Activated CD4-positive, alpha-beta T cell treated with anti-CD3 and anti-CD28 coated beads, Interleukin-2, amount 50 U/mL, for 4 hours (primary cell): Measurements from ENCODE around the gene CAMK1D.
"Not testable (repeated sequence)": the region's sequence is repeated elsewhere in the genome, so short reads cannot be mapped to it uniquely, and the experiment has no call there.

ENCODE experiments used
- DNase-seq, 2 experiments: peaks; one replicate each; pipeline ENCODE4 v3.0.0-alpha.2; 2020

Gene CAMK1D

GRCh38 chr10:12341526-12341925 is 7.8 kb upstream of the CAMK1D start:
- DNase-seq, result no peak

DNA sequence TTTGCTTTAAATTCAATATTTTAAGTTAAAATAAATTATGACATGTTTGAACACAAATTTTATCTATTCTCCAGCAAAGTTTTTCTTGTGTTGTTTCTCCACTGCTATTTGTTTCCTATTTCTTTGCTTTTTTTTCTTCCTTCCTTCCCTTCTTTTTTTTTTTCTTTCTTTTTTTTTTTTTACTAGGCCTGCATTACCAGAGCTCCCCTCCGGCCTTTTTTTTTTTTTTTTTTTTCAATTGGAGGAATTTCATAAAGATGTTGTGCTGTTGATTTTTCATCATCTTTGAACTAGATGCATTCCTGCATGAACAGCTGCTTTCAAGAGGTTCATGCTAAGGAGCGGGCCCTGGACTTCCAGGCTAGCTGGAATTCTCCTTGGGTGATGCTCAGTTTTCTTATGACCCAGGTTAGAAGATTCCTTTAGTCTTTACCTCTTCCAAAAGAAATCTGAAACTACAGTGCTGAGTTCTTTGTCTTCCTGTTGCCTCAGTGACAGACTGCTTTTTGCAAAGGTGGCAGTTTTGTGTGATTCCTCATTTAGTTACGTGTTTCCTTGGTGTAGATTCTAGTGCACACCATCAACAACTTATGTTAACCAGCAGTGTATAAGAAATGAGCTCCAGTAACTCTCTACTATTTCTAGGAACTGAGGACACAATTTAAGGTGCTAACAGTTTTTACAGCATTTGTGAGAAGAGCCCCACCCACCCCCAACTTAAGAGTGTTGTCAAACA is 4.8 kb upstream of the CAMK1D start:
- no peak for DNase-seq

GRCh38 chr10:12346707-12347106 is 2.6 kb upstream of the CAMK1D start:
- DNase-seq, result no peak

- no peak for DNase-seq
These were observed 965 bp upstream of the CAMK1D start for GRCh38 chr10:12348294-12348869.

DNA sequence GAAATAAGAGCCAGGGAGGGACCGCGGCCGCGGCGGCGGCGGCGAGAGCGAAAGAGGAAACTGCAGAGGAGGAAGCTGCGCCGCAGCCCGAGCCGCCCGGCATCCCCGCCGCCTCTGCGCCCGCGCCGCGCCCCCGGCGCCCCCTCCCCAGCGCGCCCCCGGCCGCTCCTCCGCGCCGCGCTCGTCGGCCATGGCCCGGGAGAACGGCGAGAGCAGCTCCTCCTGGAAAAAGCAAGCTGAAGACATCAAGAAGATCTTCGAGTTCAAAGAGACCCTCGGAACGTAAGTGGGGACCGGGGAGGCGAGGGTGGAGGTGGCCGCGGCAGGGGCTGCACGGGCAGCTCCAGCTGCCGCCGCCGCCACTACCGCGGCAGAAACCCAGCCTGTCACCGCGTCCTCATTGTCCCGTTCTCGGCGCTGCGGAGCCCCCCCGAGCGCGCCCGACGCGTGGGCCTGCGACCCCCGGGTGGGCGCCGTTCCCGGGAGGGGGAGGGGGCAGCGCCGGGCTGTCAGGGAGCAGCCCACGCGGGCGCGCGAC is 351 bp downstream of the CAMK1D start:
- DNase-seq, result no peak

DNA sequence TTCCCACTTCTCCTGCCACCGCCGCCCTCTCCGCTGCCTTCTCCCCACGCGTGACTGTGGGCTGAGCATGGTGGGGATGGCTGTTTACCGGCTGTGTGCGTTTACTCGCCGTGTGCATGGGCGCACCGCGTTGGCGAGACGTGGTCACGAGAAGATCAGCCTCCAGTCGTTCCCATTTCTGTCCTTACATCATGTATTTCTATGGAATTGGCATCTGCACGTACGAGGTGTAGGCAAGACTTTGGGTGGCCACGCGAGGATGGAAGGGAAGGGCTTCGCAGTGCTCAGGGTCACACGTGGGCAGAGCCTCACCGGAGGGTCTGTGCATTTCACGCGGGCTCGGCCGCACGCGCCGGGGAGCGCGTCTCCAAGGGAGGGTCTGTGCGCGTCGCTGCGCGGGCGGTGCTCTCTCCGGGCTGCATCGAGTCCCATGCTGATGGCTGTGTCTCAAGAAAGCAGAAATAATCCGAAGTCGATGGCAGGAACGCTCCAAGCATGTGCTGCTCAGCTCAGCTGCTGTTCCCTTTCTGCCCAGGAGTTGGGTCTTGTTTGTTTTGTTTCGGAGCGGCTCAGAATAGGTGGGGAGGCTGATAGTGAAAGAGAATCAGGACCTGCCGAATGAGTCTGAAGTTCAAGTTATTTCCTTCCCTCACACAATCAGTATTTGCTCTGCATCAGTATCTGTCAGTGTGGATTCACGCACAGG is 973 bp downstream of the CAMK1D start:
- peak; percentile 37 to 45 for DNase-seq

- DNase-seq, result no peak
These were observed 1.6 kb downstream of the CAMK1D start for GRCh38 chr10:12350925-12351324.

- DNase-seq, result no peak
These were observed 2.1 kb downstream of the CAMK1D start for GRCh38 chr10:12351447-12351846.

DNA sequence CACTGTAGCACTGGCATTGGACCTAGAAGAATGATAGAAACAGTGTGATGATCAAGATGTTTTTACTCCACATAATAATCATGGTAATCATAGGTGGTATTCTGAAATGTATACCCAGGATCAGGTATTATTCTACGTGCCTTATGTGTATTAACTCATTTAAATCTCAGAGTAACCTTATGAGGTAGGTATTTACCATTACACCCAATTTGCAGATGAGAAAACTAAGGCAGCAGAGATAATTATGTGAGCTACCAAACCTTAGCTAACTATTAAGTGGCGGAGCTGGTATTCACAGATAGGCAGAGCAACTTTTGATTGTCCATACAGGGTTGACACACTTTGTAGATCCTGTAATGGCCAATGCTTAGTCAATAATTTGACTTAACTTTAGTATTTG is 2.5 kb downstream of the CAMK1D start:
- no peak for DNase-seq

GRCh38 chr10:12353399-12354242 is 4.3 kb downstream of the CAMK1D start:
- no peak for DNase-seq

- DNase-seq, result not testable (repeated sequence)
These were observed 5.3 kb downstream of the CAMK1D start for GRCh38 chr10:12354696-12355095.

DNA sequence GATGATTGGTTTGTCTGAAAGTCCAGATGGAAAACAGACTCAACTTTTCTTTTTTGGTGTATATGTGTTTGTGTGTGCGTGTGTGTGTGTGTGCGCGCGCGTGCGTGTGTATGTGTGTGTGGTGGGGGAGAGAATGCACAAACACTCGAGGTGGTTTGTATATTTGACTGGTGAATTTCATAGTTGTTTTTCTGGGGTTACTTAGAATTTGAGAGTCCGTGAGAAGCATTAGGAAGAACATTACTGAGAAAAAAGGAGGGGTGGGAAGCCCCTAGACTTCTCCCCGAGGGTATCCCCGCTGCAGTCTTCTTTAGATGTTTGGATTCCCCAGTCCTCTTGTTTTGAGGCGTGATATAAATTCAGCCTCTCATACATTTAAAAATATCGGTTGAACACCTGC is 6.0 kb downstream of the CAMK1D start:
- DNase-seq, result no peak

- DNase-seq, result no peak
These were observed 8.3 kb downstream of the CAMK1D start for GRCh38 chr10:12357525-12358151.

DNA sequence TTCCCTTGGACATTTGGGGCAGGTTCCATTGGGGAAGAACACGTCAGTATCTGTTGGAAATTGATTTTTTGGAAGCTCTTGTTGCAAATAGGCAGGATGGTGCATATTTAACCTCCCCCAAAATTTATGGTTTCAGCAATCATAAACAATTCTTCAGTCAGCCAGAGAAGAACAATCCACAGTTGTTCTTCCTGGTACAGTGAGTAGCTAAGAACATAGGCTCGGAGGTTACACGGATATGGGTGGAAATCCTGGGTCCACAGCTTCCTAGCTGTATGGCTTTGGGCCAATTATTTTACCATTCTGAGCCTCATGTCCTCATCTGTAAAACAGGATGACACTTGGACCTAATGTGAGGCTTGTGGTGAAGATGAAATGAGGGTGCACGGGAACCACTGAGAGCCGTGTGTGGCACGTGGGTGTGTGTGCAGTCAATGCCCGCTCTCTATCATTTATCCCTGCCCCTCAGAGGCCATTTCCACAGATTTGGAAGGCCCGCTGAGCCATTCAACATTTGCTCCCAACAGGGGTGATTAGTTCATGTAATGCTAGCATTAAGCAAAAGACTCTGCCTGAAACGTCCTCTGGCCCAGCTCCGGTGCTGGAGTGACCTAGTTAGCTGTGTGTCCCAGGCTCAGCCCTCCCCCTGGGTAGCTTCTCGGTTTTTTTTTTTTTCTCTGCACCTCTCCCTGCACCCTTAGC is 9.7 kb downstream of the CAMK1D start:
- DNase-seq, result no peak

GRCh38 chr10:12360461-12360860 is 11.1 kb downstream of the CAMK1D start:
- no peak for DNase-seq

DNA sequence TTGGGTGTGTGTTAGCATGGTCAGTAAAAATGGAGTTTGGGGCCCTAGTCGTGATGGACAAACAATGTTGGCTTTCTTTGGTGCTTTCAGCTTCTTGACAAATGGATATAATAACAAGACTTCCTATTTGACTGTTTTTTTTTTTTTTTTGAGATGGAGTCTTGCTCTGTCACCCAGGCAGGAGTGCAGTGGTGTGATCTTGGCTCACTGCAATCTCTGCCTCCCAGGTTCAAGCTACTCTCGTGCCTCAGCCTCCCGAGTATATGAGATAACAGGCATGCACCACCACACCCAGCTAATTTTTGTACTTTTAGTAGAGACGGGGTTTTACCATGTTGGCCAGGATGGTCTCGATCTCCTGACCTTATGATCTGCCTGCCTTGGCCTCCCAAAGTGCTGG is 11.8 kb downstream of the CAMK1D start:
- not testable (repeated sequence) for DNase-seq

- no peak for DNase-seq
These were observed 15.2 kb downstream of the CAMK1D start for GRCh38 chr10:12364559-12364958.

GRCh38 chr10:12367272-12367671 is 17.9 kb downstream of the CAMK1D start:
- DNase-seq, result no peak

DNA sequence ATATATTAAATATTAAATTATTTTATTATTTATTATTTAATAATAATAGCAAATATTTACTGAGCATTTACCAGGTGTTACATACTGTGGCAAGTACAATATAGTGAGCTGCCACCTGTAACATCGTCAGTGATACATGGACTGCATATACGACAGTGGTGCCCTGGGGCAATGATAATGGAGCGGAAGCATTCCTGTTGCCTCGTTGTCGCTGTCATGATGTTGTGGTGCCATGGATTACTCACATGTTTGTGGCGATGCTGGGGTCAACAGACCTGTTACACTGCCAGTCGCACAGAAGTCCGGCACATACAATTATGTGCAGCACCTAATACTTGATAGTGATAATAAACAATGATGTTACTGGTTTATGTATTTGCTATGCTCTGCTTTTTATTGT is 20.6 kb downstream of the CAMK1D start:
- DNase-seq, result no peak

DNA sequence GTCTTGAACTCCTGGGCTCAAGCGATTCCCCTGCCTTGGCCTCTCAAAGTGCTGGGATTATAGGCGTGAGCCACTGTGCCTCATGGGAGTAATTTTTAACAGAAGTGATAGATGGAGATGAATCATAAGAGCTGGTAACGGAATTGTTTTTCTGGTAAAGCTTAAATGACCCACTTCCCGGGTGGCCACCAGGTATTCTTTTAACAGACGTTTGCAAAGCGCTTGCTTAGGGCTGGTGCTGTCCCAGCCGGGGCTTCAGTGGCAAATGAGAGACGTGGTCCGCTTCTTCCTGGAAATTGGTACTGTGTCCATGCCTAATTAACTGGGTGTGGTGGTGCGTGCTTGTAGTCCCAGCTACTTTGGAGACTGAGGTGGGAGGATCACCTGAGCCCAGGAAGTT is 23.5 kb downstream of the CAMK1D start:
- DNase-seq, result no peak

DNA sequence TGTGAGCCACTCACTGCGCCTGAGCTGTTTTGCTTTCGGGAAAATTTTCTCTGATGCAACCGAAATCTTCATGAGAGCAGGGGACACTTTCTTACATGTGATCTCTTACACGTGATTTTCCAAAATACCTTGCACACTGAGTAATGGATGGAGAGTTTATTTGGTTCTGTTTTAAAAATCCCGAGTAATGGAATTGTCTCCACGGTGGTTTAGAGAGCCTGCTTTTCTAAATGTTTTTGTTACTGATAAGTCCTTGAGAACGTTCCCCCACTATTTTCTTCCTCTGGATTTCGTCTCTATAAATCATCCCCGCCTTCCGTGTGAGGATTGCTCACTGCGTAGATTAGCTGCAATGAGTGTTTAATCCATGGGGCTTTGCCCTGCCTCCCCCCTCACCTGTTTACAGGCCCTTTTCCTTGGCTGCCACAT is 25.7 kb downstream of the CAMK1D start:
- no peak for DNase-seq

- DNase-seq, result no peak
These were observed 26.9 kb downstream of the CAMK1D start for GRCh38 chr10:12376211-12376610.
